Measurements from ENCODE around the gene SH3GL2.

The SH3GL2 gene

GRCh38 chr9:17665450-17665849 is 86.6 kb downstream of the SH3GL2 start:
- no peak for DNase-seq

GRCh38 chr9:17669206-17669605 is 90.3 kb downstream of the SH3GL2 start:
- DNase-seq: no peak

GRCh38 chr9:17682684-17683083 is 103.8 kb downstream of the SH3GL2 start:
- DNase-seq: no peak

- no peak for DNase-seq
Measured at GRCh38 chr9:17688834-17689233, 110.0 kb downstream of the SH3GL2 start.

GRCh38 chr9:17694336-17694735 is 115.5 kb downstream of the SH3GL2 start:
- DNase-seq: no peak

GRCh38 chr9:17695482-17695881 is 116.6 kb downstream of the SH3GL2 start:
- no peak for DNase-seq

- DNase-seq: no peak
Measured at GRCh38 chr9:17699615-17700330, 120.9 kb downstream of the SH3GL2 start.

- no peak for DNase-seq
Measured at GRCh38 chr9:17706347-17706746, 127.5 kb downstream of the SH3GL2 start.

GRCh38 chr9:17719053-17719452 is 140.2 kb downstream of the SH3GL2 start:
- no peak for DNase-seq

GRCh38 chr9:17721954-17722353 is 143.1 kb downstream of the SH3GL2 start:
- DNase-seq: no peak

GRCh38 chr9:17723656-17724055 is 144.8 kb downstream of the SH3GL2 start:
- no peak for DNase-seq

GRCh38 chr9:17725399-17726010 is 146.6 kb downstream of the SH3GL2 start:
- DNase-seq: no peak

GRCh38 chr9:17726298-17726697 is 147.4 kb downstream of the SH3GL2 start:
- DNase-seq: no peak

GRCh38 chr9:17730899-17731298 is 152.0 kb downstream of the SH3GL2 start:
- DNase-seq: no peak

- no peak for DNase-seq
Measured at GRCh38 chr9:17731308-17731707, 152.4 kb downstream of the SH3GL2 start.

- no peak for DNase-seq
Measured at GRCh38 chr9:17734674-17735073, 155.8 kb downstream of the SH3GL2 start.

- no peak for DNase-seq
Measured at GRCh38 chr9:17735859-17736258, 157.0 kb downstream of the SH3GL2 start.

- no peak for DNase-seq
Measured at GRCh38 chr9:17739022-17739421, 160.2 kb downstream of the SH3GL2 start.

GRCh38 chr9:17739736-17740135 is 160.9 kb downstream of the SH3GL2 start:
- DNase-seq: no peak

GRCh38 chr9:17742067-17742466 is 163.2 kb downstream of the SH3GL2 start:
- DNase-seq: no peak

GRCh38 chr9:17744786-17745185 is 165.9 kb downstream of the SH3GL2 start:
- DNase-seq: no peak

GRCh38 chr9:17750269-17750668 is 171.4 kb downstream of the SH3GL2 start:
- no peak for DNase-seq

GRCh38 chr9:17751486-17751885 is 172.6 kb downstream of the SH3GL2 start:
- DNase-seq: no peak

GRCh38 chr9:17752021-17752420 is 173.2 kb downstream of the SH3GL2 start:
- no peak for DNase-seq

GRCh38 chr9:17757816-17758215 is 178.9 kb downstream of the SH3GL2 start:
- no peak for DNase-seq

Measured in GDM1 (cell line).